GM18526 (cell line): ENCODE data around the gene TBC1D16.

ENCODE experiments used
- POLR2A ChIP-seq: IDR thresholded peaks from 3 replicates; pipeline ENCODE4 v1.6.1; 2011; ENCODE audit not compliant: insufficient read length; ENCODE audit errors: extremely low read depth

TBC1D16 gene

DNA sequence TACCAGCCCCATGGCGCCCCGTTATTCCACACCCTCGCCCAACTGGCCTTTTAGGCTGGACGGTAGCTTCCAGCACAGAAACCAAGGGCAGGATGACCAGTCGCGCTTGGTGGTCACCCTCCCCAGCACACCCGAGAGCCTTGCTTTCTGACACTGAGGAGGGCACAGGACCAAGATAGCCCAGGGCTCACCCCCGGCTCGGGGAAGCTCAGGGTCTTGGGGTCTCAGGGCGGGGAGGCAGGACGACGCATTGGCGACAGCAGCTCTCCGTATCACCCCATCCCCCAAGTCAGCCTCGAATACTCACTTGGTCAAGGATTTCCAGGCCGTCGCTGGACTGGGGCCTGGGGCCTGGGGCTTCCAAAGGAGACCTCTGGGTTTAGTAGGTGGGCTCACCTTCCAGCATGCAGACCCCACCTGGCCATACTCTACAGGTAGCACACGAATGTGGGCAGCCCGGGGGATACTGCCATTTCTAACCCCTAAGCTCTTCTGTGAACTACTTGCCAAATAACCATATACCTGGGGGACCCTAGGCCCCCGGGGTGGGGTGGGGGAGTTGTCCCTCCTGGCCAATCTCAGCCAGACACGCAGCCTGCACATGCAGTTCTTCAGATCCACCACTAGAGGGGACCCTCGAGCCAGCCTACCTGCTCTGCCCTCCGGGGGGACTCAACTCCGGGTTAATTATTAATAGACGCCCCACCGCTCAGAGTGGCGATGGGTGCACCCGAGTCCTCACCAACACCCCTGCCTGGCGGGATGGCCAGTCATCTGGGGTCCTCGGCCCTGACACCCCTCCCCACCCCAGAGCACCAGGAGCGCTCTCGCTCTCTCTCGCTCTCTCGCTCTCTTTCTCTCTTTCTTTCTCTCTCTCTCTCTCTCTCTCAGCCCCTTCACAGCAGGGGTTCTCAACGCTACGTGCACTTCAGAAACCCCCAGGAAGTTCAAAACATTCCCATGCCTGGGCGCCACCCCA lies 30.0 kb downstream of the TBC1D16 start:
- no peak for TF ChIP-seq POLR2A

DNA sequence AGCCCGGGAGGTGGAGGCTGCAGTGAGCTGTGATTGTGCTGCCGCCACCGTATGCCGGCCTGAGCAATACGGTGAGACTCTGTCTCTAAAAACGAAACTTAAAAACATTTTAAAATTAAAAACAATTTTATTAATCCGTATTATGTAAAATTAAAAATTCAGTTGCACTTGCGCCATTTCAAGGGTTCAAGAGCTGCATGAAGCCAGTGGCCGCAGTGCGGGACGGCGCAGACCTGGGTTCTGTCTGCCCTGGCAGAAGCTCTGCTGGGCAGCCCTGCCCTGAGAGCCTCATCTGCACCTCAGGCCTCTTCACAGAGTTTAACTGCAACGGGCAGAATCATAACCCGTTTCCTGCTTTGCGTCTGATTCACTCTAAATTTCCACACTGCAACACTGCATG lies 31.7 kb downstream of the TBC1D16 start:
- TF ChIP-seq POLR2A = no peak

DNA sequence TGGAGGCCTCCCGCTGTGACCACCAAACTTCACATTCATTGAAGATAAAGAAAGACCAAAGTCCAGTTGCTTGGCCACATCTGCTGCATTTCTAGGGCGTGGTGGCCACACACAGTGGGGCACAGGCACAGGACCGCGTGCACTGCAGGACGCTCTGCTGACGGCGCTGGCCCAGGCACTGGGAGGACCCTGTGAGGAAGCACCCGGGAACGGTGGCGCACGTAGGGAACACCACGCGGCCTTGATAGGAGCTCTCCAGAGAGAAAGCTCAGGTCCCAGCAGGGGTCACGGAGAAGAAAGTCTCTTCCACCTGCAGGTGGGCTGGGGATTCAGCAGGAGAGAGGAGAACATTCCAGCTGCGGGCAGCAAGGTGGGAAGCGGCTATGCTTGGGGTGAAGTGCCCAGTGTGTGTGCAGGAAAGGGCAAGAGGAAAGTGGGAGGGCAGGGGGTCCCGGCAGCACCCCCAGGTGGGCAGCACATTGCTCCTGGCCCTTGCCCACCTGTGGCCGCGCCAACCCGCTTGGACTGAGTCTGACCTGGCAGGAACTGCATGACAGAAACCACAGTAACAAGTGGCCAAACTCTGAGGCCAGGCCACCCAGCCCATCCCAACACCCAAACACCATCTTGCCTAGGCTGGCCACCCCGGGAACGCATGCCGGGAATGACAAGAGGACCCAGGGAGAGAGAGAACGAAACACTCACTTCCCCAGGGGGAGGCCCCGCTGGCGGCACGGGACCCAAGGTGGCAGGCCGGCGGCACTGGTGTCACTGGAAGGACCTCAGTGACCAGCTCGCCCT lies 32.8 kb downstream of the TBC1D16 start:
- TF ChIP-seq POLR2A = no peak

DNA sequence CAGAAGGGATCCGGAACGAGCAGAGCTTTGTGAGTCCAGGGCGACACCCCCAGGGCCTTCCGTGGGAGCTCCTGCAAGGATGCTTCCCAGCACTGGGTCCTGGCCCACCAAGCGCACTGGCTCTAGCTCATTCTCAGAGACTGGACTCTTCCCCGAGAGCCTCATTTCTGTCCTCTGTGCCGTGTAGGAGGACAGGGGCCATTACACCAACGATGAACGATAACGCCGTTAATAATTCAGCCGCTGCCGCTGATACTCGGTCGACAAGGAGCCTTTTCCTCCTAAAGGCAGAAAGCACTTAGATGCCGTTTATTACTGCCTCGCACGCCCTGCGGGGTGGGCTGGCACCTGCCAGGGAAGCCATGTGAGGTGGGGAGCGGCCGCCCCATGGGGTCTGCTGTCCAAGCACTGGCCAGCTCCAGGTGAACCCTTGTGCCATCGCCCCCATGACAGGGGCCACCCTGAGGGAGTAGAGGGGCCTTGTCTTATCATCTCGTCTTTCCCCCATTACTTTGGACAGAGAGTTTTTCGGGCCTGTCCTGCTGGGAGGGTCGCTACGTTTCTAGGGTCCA lies 33.5 kb downstream of the TBC1D16 start:
- no peak for TF ChIP-seq POLR2A

DNA sequence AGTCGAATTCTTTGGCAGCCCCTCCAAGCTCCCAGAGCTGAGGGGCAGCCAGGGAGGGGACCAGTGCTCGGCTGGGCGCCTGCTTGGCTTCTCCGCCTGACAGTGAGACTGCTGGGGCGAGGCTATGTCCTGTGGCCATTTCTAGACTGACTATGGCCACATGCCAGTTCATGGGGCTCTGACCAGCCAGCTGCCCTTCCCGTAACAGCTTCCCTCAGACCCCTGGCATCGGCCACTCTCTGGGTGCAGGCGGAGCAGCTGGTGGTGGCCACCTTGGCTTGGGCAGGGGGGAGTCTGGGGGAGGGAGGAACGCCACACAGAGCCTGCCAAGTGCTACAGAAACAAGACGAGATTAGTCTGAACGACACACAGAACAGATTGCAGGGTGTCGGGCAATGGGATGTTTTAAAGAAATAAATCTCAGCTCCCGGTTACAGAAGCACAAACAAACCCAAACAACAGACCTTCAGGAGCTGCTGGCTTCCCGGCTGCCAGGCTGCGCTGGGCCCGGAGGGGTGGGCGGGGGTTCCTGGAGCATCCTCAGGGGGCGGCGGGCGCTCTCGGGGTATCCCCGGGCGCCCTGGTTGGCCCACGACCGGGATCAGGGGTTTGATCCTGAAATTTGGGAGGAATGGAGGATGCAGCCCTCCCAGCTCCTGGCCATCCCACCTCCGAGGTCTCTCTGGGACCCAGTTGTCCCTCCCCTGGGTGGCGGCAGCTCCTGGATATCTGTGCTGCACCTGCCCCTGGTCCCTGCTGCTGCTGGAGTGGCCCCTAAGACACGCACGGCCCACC lies 34.5 kb downstream of the TBC1D16 start:
- TF ChIP-seq POLR2A = no peak

DNA sequence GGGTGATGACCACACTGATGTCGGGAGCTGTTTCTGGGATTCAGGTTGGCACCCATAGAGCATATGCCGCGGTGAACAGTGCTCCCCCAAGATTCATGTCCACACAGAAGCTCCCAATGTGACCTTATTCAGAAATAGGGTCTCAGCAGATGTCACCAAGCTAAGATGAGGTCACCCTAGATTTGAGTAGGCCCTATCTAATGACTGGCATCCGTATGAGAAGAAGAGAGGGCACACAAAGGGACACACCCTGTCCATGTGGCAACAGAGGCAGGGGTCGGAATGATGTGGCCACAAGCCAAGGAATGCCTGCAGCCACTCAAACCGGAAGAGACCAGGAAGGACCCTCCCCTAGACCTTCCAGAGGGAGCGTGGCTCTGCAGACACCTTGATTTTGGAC lies 35.5 kb downstream of the TBC1D16 start:
- no peak for TF ChIP-seq POLR2A

DNA sequence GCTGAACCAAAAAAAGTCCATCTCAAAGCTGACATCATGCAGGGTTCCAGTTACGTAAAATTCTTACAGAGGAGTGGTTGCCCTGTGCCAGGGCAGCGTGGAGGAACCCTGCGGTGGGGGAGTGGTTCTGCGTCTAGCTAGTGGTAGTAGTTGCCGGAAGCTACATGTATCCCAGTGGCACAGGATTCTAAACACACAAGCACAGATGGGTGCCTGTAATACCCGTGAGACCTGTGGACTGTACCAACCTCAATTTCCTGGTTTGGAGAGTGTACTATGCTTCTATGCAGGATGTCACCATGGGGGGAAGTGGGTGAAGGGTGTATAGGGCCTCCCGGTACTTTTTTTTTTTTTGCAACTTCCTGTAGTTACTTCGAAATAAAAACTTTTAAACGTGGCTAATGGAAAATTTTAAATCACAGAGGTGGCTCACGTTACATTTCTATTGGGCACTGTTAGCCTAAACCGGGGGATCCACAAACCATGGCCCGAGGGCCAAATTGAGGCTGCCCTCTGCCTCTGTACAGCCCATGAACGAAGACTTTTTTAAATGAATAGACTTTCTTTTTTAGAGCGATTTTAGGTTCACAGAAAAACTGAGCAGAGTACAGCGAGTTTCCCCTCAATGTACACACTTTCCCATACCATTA lies 38.5 kb downstream of the TBC1D16 start:
- no peak for TF ChIP-seq POLR2A

DNA sequence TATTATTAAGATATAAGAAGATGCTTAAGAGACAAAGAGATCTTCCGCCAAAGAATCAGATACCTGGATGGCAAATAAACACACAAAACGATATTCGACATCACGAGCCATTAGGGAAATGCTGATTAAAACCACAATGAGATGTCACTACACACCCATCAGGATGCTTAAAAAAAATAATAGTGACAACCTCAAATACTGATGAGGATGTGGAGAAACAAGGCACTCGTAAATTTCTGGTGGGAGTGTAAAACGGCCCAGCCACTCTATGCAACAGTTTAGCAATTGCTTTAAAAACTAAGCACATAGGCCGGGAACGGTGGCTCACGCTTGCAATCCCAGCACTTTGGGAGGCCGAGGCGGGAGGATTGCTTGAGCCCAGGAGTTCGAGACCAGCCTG lies 39.4 kb downstream of the TBC1D16 start:
- no peak for TF ChIP-seq POLR2A

DNA sequence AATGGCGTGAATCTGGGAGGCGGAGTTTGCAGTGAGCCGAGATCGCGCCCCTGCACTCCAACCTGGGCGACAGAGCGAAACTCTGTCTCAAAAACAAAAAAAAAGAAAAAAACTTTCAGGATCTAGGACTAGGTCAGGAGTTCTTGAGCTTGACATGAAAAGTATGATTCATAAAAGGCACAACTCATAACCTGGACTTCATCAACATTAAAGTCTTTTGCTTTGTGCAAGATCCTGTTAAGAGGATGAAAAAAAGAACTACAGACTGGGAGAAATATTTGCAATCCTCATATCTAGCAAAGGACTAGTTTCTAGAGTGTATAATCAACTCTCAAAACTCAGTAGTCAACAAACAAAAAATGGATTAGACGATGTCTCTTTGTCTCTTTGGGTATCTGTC lies 40.0 kb downstream of the TBC1D16 start:
- TF ChIP-seq POLR2A = no peak

DNA sequence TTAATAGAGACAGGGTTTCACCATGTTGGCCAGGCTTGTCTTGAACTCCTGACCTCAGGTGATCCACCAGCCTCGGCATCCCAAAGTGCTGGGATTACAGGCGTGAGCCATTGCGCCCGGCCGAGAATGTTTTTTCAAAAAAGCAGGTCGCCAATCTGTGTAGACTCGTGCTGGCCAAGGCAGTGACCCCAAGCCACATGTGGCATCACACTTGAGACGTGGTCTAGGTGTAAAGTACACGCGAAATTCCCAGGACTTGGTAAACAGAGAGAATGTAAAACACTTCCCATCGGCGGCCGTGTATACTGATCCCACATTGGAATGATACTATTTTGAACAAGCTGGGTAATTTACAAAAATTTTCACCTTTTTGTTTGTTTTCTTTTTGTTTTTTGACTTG lies 41.1 kb downstream of the TBC1D16 start:
- TF ChIP-seq POLR2A = no peak

DNA sequence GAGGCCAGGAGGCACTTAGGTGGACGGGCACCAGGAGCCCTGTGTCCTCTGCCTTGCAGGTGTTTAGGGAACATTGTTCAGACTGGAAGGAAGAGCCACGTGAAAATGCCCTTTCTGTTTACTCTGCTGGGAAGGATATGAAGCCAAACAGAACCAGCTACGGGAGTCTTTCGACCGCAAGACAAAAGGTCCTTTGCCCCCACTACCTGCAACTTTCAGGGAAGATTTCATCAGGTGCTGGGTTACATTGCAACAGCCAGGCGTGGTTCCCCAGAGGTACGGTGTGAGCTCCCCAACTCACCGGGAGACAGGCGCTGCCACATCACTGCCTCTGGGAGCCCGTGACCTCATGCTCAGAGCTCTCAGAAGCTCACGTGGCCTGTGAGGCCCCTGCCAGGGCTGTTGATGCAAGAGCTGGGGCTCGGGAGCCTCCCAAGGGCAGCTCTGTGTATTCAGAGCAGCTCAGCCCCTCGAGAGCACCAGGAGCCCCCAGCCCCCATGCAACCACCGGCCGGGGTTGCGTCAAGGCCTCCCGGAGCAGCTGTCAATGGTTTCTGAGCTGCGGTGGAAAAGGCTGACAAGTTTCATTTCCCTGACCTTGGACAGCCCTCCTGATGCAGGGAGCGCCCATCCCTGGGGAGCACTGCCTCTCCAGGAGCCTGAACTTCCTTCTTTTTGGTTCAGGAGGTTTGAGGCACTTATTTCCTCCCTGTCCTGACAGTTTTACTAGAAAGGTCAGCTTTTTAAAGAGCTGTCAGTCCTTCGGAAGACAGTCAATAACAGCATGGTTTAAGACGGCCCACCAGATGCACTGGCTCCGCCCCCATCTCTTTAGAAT lies 42.1 kb downstream of the TBC1D16 start:
- no peak for TF ChIP-seq POLR2A

DNA sequence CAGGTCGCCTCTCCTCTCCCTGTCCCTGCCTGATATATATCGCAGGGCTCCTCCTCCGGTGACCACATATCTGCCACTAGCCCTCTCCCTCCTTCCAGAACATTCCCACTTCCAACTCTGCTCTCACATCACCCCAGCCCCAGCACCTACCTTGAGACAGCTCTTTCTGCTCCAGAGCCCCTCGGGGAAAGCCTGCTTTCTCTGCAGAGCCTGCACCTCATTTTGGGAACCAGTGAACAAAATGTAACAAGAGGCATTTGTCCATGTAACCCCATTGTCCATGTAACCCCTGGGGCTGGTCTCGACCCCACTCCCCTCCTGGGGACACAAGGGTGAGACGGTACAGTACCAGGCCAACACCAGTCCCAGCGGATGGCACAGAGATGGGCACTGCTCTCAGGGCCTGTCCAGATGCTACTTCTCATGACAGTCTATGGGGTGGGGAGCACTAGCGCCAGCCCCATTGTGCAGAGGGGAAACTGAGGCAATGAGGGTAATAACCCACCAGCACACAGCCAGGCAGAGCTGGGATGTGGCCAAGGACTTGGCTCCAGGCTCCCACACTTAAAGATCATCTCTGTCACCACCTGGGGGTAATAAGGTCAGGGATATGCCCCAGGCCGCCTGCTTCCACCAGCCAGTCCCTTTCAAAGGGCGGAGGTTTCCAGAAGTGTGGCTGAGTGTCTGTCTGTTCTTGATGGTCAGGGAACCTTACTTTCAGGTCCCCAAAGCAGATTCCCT lies 42.9 kb downstream of the TBC1D16 start:
- no peak for TF ChIP-seq POLR2A
